GM20431 (cell line): ENCODE data around the gene TTC1.
"Not testable (repeated sequence)": the region's sequence is repeated elsewhere in the genome, so short reads cannot be mapped to it uniquely, and the experiment has no call there.

ENCODE experiments used
- in situ Hi-C: fragments of 300-500 bp; cut with MseI, MboI; formaldehyde crosslinking; loops from one replicate; pipeline ENCODE4 v1.15.0; 2020; ENCODE audit warnings: low sequenced_read_pairs; ENCODE audit not compliant: unreplicated experiment

TTC1 gene

DNA sequence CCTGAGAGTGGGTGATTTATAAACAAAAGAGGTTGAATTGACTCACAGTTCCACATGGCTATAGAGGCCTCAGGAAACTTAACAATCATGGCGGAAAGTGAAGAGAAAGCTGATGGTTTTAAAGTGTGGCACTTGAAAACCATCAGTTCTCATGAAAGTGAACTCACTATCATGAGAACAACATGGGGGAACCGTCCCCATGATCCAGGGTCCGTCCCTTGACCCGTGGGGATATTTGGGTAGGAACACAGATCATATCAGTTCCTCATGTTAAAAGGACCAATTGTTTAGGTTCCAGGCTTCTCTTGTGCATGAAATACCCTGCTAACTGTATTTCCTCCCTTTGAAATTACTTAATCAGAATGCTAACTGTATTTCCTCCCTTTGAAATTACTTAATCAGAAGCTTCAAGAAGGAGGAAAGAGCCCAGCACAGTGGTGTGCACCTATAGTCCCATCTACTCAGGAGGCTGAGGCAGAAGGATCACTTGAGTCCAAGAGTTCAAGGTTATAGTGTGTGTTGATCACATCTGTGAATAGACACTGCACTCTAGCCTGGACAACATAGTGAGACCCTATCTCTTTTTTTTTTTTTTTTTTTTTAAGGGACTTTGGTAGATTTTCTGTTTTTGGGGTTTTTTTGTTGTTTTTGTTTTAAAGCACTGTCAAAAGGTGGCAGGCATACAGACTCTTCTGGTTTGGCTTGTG lies 24.8 kb downstream of the TTC1 start:
- in situ Hi-C loops: no loop called here

- in situ Hi-C loops: no loop called here
Observed at GRCh38 chr5:160036243-160036642, 27.3 kb downstream of the TTC1 start.

DNA sequence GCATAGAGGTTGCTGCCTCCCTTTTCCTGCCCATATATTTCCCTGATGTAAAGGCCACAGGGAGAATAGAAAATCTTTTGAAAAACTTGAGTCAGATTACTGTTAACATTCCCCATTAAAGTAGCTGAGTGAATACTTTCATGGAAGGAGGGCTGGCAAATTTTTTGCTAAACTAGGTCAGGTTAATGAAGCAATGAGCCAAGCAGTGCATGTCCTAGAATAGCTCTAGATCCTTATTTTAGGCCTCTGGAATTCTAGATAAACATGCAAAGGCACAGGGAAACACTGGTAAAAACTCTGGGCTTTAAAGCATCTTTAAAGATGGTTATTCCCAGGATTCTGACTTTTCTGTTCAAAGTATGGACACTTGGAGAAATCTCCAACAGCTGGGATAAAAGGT lies 27.9 kb downstream of the TTC1 start:
- in situ Hi-C loops: no loop called here

- in situ Hi-C loops: no loop called here
Observed at GRCh38 chr5:160039810-160040470, 31.0 kb downstream of the TTC1 start.

- in situ Hi-C loops: no loop called here
Observed at GRCh38 chr5:160040471-160040835, 31.5 kb downstream of the TTC1 start.

- in situ Hi-C loops: no loop called here
Observed at GRCh38 chr5:160042671-160043070, 33.7 kb downstream of the TTC1 start.

DNA sequence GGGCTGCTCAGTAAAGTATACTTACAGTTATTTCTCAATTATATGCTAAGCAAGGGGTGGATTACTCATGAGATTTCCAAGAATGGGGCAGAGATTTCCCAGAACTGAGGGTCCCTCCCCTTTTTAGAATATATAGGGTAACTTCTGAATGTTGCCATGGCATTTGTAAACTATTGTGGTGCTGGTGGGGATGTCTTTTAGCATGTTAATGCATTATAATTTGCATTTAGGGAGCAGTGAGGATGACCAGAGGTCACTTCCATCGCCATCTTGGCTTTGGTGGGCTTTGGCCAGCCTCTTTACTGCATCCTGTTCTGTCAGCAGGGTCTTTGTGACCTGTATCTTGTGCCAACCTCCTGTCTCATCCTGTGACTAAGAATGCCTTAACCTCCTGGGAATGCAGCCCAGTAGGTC lies 35.5 kb downstream of the TTC1 start:
- in situ Hi-C loops: no loop called here

DNA sequence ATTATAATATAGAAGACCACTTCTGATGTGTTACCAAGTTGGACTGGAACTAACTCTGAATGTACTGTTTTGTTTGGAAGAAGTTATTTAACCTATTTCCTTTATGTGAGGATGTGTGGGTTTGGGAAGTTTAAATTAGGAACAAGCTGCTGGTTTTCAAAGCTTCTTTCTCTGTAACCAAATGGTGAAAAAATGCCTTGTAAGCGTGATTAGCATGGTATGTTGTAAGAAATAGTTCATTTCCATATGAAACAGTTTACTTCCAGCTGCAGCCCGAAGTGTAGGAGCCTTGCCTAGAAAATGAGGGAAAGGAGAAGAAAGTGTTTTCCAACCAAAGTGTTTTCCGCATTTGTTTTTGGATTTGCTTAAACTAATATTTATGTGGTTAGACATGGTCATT lies 36.0 kb downstream of the TTC1 start:
- in situ Hi-C loops: no loop called here

DNA sequence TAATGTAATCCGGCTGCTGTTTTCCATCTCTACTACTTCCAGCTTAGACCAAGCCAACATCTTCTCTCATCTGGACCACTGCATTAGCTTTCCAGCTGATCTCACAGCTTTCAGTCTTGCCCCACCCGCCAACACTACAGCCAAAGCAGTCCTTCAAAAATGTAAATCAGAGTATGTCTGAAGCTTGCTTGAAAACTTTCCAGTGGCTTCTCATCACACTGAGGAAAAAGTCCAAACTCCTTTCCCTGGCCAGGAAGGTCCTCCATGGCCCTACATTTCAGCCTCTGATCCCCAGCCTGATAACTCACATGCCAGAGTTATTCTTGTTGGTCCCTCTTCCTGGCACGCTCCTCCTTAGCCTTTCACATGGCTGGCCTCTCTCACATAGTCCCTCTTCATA lies 38.5 kb downstream of the TTC1 start:
- in situ Hi-C loops: no loop called here

DNA sequence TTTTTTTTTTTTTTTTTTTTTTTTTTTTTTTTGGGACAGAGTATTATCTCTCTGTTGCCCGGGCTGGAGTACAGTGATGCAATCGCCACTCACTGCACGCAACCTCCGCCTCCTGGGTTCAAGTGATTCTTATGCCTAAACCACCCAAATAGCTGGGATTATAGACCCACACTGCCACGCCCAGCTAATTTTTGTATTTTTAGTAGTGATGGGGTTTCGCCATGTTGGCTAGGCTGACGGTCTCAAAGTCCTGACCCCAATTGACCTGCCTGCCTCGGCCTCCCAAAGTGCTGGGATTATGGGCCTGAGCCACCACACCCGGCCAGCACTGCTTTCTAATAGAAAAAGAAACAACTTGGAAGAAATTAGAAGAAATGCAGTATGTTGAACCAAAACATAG lies 39.2 kb downstream of the TTC1 start:
- in situ Hi-C loops: no loop called here

- in situ Hi-C loops: no loop called here
Observed at GRCh38 chr5:160049099-160049498, 40.2 kb downstream of the TTC1 start.

GRCh38 chr5:160054047-160054446 lies 45.1 kb downstream of the TTC1 start:
- in situ Hi-C loops: no loop called here

DNA sequence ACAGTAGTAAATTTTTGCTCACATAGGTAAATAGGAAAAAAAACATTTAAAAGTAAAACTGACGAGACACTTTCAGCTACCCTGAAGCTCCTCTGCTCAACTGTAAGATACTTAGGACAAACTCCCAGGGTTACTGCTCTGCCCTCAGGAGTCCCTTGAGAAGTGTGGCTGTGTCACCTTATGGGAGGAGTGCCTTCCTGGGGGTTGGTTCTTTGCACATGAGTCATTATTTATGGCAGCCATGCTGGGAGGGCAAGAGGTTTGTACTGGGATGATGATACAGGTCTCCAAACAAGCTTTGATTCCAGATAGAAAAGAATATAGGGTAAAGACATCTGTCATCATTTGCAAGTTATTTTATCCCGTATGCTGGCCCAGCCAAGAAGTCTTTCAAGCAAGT lies 45.9 kb downstream of the TTC1 start:
- in situ Hi-C loops: no loop called here

- in situ Hi-C loops: no loop called here
Observed at GRCh38 chr5:160057256-160057655, 48.3 kb downstream of the TTC1 start.

GRCh38 chr5:160060001-160060400 lies 51.1 kb downstream of the TTC1 start:
- in situ Hi-C loops: no loop called here

- in situ Hi-C loops: no loop called here
Observed at GRCh38 chr5:160061770-160062169, 52.8 kb downstream of the TTC1 start.

DNA sequence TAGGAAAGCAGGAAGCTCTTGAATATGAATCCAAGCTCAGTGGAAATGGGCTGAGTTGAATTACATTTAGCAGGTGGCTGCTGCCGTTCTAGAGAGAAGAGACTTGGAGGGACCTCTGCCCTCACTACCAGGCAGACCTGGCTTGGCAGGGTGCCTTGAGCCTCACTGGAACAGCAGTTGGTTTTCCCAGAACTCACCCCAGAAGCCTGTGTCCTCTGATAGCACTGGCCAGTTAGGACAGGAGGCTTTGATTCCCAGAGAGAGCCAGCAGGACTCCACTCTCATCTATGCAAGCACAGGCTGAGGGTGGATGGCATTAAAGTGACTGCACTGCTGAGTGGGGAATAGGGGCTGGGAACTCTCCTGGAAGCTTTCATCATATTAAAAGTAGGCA lies 55.5 kb downstream of the TTC1 start:
- in situ Hi-C loops: no loop called here

GRCh38 chr5:160064995-160065614 lies 56.2 kb downstream of the TTC1 start:
- in situ Hi-C loops: no loop called here

DNA sequence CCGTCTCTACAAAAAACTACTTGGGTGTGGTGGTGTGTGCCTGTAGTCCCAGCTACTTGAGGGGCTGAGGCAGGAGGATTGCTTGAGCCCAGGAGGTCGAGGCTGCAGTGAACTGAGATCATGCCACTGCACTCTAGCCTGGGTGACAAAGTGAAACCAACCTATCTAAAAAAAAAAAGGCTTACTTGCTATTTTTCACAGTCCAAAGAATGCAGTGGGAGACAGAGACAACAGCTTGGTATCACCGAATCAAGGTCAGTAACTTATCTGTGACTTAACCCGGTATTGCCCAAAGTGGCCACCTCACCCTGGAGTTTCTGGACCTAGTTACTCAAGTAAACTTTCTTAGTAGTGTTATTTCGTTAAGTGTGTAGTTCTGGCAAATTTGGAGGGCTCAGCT lies 60.2 kb downstream of the TTC1 start:
- in situ Hi-C loops: not testable (repeated sequence)

DNA sequence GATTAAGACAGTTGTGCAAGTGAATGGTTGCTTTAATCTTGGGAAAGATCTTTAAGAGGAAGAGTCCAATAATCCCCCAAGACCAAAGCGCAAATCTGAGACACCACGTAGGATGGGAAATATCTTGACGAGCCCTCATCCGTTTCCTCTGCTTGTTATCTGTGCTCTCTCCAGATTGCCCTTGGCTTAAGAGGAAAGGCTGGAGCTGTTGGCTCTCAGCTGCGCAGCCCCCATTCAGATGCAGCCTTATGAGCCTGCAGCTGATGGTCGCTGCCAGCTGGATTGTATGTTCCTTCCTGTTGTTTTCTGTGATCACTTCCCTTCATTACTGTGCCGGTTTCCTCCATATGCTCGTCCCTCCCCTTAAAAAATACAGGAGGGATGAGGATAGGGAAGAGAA lies 62.6 kb downstream of the TTC1 start:
- in situ Hi-C loops: no loop called here

GRCh38 chr5:160071916-160072315 lies 63.0 kb downstream of the TTC1 start:
- in situ Hi-C loops: no loop called here

DNA sequence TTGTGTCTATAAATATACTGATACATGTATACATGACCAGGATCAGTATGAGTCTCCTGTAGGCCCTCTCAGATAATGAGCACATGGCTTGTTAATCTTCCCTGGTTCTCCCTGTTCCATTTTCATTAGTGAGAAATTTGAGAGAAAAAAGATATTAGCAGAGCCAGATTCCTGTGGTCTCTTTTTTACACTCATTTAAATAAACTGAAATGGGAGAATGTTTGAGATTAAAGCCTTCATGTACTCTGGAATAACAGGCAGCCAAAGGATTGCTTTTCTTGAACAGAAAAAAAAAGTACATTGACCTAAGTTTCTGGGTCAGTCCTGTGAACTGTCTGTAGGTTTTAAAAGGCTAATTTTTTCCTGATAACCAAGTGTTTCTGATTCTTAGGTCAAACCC lies 66.1 kb downstream of the TTC1 start:
- in situ Hi-C loops: no loop called here
